Stimulated activated CD8-positive, alpha-beta memory T cell treated with anti-CD3 and anti-CD28 coated beads, Interleukin-15, amount 100 ng/mL, for 1 hour (primary cell): ENCODE data around the gene EMC8.
"Not testable (repeated sequence)": the region's sequence is repeated elsewhere in the genome, so short reads cannot be mapped to it uniquely, and the experiment has no call there.

ENCODE experiments used
- DNase-seq: peaks from one replicate; pipeline ENCODE4 v3.0.0-alpha.2; 2020; ENCODE audit warnings: low read depth

EMC8 gene

DNA sequence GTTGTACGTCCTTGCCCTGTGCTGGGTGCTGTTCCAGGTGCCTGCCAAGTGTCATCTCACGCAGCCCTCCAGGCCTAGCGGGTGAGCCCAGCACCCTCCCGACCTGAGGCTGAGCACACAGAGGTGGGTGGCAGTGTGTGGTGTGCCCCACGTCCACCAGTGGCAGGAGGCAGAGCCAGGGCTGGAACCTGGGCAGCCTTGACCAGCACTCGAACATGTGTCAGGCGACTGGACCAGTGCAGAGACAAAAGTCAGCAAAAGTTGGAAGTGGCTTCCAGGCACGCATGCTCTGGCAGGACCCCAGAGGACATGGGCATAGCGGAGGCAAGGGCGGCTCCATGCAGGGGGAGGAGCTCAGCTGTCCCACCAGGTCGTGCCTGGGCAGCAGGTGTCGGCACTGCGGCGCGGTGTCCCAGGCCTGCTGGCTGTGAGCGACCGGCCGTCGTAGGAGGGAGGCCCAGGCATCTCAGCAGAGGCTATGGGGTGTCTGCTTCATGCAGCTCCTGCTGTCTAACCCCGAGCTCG lies 35.9 kb upstream of the EMC8 start:
- DNase-seq = no peak

DNA sequence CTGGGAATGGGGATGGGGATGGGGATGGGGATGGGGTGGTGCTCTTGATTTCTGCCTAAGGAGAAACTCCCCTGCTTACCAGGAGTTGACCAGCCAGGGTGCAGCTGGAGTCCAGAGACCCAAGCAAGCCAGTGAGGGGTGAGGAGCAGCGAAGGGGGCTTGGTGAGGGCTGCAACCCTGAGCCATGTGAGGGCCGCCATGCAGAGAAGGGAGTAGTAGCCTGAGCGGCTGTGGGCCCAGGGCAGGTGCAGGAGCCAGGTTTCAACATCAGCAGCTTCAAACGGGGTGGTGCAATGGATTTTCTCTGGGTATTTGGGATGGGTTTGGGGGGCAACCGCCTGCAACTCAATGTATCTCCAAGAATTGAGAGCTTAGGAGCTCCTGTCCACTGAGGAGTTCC lies 35.4 kb upstream of the EMC8 start:
- DNase-seq = no peak

DNA sequence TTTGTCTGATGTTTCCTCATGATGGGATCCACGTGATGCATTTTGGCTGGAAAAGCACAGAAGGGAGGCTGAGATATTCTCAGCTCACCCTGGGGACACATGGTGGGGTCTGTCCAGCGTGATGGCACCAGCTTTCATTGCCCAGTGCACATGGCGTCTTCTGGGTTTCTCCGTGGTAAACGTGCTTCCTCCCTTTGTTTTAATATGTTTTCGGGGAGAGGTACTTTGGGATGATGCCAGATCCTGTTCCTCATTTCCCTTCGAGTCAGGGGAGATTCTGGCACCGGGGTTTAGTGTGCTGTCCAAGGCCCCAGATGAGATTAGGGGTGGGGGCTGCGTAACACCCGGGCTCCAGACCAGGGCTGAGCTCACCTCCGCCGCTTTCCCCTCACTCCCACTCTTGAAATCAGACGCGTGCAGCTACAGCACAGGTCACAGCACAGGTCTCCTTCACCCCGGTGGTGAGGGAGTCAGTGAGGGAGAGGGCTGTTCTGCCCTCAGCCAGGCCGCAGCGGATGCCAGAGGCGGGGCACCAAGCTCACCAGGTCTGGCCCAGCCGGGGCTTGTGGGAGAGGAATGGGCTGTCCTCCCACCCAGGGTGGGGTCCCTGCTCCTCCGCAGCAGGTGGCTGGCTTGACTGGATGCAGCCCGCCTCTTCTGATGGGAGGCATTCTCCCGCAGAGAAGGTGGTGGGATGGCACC lies 34.0 kb upstream of the EMC8 start:
- no peak for DNase-seq

DNA sequence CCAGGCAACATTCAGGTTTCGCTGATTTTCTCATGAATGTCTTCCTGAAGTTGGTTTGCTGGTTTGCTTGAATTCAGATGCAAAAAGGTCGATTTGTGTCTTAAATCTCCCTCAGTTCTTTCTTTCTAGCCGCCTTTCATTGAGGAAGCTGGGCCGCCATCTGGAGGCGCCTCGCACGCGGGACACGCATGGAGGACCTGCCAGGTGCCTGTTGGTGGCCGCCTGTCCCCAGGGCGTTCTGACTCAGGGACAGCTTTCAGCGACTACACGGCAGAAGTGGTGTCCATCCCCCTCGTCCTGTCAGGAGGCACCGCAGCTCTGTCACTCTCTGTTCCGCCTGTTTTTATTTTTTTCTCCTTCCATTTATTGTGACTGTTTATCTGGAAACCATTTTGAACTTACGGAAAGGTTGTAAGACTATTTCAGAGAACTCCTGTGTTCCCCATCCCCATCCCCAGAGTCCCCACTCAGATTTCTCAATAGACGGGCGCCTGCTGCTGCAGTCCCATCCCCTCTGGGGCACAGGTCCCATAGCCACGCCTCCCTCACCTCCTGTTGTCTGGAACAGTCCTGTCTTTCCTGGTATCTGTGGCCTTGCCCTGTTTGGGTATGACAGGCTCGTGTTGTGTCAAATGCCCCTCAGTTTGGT lies 33.4 kb upstream of the EMC8 start:
- no peak for DNase-seq

DNA sequence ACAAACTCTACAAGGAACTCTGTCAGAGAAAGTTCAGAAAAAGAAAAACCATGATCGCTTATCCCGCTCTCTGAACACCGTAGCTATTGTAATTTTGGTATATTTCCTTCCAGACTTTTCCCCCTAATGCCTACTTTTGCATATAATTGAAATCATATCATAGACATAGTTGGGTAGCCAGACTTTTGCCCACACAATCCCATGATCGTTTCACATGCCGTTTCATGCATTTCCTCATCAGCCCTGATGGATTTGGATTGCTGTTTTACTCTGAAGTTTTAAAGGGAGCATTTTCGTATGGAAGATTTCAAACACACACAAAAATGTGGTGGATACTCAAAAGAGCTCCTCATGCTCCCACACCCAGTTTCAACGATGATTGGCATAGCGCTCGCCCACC lies 31.5 kb upstream of the EMC8 start:
- no peak for DNase-seq

DNA sequence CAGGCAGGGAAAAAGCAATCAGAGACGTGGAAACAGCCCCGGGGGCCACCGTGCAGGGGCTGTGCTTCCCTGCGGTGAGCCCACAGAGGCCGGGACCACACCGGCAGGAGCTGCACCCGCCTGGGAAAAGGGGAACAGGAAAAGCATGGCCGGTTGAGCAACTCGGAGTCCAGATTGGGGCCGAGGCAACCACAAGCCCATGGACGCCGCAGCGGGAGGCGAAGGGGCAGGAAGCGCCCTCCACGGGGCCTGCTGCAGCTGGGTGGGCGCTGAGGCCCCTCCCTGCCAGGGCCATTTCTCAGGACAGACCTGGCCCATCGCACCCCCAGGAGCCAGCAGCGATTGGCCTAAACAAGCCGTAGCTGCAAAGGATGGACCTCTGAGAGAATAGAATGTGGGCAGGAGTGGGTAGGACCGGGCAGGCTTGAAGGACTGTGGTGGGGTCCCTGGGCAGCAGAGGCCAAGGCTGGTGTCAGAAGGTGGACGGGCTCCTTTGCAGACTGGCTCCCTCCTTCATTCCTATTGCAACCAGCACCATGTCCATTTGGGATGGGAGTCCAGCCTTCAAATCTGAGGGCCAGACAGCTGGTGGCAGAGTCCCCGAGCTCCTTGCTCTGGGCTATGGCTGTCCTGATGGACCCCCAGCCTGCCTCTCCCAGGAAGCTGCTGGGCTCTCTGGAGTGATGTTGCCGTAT lies 30.6 kb upstream of the EMC8 start:
- DNase-seq = no peak

DNA sequence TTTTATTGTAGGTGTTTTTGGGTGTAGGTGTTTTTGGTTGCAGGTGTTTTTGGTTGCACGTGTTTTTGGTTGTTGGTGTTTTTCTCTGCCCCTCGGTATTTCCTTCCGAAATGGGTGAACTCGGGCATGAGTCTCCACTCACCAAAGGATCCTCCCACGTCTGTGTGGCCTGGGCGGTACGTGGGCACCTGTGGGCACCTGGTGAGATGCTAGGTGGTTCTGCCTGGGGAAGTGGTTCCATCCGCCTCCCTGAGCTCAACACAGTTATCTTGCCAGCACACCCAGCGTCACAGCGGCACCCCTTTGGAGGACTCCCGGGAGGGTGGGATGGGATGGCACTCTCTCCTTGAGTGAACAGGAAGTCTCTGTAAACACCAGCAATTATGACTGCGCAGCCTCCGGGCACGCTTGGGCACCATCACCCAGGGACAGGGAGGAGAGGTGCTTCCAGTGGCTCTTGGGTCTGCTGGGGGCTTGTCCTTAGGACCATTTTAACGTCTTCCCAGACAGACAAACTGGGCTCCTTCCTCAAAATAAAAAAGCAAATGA lies 29.9 kb upstream of the EMC8 start:
- no peak for DNase-seq

DNA sequence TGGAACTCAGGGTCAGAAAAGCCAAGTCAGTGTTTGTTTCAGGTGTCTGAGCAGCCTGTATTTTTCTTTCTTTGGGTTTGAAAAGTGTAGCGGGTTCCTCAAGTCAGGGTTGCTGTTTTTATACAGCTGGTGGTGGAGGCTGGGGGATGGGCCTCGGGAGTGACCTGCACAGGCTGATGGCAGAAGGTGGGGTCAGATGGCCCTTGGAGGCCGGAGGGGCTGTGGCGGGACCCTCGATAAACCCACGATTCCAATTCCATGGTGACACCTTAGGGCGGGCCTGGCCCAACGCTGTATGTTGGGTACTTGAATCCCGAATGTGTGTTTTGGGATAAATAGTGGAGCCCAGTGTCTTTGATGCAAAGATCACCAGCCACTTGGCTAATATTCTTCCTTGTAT lies 28.8 kb upstream of the EMC8 start:
- DNase-seq = no peak

DNA sequence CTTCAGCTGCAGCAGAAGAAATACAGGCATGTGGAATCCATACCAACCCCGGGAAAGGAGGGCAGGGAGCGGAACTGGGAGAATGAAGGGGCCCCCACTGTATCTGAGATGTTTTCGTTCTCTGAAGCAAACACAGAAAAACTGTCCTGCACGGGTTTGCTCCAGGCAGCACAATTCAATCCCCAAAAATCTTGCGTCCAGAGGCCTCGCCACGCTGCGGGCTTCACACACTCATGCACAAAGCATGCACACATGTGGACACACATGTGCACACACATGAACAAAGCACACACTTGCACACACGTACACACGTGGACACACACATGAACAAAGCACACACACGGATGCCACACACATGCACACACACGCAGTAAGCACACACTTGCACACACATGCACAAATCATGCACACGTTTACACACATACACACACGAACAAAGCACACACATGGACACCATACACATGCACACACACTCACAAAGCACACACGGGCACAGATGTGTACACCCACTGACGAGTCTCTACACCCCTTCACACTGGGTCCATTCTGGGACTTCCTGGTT lies 27.4 kb upstream of the EMC8 start:
- no peak for DNase-seq

DNA sequence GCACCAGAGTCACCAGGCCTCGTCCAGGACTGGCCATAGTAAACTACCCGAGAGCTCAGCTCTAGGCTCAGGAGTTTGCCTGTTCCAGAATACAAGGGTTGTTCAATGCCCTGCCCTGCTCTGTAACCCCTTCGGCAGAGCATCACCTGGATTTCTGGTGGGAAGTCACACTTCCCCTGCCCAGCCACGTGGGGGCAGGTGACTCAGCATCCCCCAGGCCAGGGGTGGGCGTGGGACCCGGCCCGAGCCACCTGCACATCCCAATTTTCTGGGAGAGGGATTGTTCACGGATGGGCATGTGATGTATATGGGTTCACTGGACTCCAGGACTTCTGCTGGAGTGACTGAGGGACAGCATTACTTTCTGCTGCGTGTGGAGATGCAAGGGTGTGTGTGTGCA lies 26.0 kb upstream of the EMC8 start:
- DNase-seq = no peak

DNA sequence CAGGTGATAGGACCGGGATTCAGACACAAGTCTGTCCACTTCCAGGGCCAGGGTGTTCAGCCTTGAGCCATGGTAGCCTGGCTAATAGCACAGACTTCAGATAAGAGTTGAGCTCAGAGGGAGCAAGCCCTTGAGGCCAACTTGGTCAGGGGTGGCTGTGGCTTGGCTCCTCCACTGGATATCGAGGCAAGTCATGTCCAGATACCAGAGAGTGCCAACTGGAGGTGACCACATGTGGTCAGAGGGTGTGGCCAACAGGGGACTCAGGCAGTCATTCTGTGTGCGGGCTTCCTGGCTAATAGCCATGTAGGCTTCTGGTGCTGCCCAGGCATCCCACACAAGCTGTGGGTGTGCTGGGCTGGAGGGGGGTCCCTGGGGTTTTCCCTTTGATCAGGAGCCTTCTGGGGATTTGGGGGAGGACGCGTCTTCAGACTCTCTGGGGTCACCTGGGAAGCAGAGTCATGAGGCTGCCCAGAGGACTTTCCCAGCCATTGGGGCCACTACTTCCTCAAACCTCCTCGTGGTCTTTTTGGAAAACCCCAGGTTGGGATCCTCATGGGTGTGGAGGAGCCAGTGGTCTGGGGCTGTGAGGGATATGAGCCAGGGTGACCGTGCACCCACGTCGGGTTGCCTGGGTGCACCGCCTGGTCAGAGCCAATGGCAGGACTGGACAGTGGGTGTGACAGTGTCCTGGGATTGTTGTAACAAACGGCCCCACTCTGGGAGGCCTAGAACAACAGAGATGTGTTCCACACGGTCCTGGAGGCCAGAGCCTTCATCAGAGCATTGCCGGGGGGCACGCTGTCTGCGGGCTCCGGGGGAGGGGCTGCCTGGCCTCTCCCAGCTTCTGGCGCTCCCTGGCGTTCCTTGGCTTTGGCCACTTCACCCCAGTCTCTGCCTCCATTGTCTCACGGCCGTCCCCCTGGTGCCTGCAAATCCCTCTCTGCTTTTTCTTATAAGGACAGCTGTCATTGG lies 25.1 kb upstream of the EMC8 start:
- no peak for DNase-seq

DNA sequence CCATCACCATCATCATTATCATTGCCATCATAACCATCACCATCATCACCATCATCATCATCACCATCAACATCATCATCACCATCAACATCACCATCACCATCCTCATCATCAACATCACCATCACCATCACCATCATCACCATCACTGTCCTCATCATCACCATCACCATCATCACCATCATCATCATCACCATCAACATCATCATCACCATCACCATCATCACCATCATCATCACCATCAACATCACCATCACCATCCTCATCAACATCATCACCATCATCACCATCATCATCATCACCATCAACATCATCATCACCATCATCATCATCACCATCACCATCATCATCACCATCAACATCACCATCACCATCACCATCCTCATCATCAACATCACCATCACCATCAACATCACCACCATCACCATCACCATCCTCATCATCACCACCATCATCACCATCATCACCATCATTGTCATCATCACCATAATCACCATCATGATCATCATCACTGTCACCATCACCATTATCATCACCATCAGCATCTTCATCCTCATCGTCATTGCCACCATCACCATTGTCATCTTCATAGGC lies 24.1 kb upstream of the EMC8 start:
- DNase-seq = no peak

DNA sequence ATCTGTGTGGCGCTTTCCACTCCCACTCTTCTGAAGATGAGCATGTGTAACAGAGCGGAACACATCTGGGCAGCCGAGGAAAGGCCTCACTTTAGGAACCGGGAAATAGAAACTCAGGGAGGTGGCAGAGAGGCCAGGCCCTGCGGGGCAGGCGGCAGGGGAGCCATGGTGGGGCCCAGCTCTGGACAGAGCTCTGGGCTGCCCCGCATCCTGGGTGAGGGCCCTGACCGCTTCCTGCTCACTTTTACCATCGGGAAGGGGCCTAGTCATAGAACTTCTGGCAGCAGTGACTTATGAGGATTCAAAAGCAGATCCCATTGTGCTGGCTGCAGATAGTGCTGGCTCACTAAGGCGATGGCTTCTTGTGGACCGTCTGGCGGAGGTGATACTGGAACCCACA lies 22.8 kb upstream of the EMC8 start:
- no peak for DNase-seq

DNA sequence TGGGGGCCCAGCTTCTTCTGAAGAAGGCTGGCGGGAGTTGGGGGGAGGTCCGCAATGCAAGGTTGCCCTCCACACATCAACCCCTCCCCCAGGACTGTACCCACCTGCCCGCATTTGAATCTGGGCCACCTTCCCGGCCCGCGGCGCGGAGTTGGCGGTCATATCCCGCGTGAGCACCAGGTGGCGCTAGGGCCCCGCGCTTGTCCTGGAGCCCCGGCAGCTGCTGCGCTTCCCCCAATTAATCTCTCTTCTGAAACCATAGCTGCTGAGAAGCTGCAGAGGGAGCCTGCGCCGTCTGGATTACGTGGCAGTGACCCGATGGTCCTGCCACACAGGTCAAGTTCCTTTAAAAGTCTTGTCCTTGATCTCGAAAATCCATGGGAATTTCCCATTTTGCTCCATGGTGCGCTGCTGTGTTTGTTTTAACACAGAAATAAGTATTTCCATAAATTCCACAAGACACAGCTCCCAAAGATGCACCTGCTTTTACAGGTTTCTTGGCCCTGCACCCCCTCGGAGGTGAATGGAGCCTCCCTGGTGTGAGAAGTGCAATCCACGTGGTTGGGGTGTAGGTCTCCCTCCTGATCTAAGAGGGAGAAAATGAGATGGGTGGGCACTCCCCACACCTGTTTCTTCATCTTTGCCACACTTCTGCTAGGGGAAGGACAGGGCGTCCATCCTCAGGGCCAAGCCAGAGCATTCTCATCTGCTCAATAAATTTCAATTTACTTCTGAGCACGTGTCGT lies 22.2 kb upstream of the EMC8 start:
- peak; percentile 63 for DNase-seq

DNA sequence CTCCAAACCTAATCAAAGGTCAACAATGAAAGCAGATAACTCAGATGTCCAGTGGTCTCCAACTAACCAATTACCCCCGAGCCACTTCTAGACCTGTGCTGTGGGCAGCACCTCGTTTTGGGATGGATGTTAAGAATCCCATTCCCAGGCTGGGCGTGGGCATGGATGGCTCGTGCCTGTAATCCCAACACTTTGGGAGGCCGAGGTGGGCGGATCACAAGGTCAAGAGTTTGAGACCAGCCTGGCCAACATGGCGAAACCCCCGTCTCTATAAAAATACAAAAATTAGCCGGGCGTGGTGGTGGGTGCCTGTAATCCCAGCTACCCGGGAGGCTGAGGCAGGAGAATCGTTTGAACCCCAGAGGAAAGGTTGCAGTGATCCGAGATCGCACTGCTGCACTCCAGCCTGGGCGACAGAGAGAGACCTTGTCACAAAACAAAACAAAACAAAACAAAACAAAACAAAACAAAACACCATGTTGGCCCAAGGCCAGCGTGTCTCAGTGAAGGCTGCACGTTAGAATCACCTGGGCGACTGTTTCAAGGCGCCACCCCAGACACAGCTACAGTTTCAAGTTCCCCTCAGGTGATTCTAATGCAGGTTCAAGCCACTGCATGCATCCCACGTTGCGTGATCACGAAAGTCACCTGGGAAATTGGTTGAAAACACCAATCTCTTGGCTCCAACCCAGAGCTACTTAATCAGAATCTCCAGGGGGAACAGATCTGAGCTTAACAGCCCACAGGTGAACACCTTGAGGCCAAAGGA lies 21.4 kb upstream of the EMC8 start:
- DNase-seq = no peak

DNA sequence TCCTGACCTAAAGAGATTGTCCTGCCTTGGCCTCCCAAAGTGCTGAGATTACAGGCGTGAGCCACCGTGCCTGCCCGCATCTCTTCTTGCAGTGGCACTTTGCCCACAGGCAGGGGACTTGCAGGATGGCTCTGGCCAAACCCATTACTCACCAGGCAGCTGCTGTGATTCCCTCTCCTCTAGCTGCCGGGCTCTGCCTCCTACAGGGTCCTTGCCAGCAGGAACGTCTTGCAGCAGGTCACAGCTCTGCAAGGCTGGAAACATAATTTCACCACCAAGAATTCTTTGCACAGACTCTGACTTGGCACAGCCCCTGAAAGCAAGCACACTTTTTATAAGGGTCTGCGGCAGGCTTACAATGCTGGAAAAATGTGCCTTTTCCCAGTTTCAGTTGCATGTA lies 20.4 kb upstream of the EMC8 start:
- DNase-seq = no peak

DNA sequence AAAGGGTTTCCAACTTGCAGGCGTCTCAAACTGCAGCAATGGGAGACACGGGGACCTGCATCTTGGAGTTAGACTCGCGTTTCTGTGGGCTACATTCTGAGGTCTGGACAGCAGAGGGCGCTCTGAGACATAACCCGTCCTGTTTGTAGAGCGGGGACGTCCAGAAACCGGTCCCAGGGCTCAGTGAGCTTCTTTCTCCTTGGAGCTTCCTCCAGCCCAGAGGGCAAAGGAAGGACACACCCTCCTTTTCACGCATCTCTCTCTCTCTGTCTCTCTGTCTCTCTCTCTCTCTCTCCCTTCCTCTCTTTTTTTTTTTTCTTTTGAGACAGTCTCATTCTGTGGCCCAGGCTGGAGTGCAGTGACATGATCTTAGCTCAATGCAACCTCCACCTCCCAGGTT lies 19.9 kb upstream of the EMC8 start:
- DNase-seq = peak; percentile 73

DNA sequence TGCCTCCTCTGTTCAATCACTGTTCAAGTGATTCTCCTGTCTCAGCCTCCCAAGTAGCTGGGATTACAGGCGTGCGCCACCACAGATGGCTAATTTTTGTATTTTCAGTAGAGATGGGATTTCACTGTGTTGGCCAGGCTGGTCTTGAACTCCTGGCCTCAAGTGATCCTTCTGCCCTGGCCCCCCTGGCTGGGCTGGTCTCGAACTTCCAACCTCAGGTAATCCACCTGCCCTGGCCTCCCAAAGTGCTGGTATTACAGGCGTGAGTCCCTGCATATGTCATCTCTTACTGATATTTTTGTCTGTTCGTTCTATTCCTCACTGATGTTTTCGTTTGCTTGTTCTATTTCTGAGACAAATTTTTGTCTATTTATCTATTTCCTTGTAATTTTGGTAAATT lies 17.9 kb upstream of the EMC8 start:
- DNase-seq = not testable (repeated sequence)

DNA sequence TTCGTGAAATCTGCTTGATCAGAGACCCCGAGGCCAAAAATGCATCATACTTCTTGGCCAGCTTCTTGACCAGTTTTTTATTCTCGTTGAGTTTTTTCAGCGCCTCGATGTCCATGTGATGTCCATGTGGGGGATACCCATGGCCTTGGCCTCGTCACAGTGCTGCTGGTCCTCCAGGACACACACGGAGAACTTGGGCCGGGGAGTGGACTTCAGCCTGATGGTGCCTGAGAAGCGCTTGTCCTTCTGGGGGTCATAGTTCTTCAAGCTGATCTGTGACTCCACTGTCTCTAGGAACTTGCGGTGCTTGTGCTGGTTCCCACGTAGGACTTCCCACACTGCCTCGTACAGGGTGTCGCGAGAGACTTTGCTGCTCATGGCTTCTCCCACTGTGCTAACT lies 16.8 kb upstream of the EMC8 start:
- no peak for DNase-seq
